K562 (cell line): ENCODE results near the gene GDF15. TPM values are rescaled to one million over a fixed set of nuclear protein-coding genes. Genes with fewer than 3 reads are reported as not detected.

Experiments used
- ATAC-seq: fragments of 200-7000 bp; cut with Tn5 transposase; 3 replicates; pipeline ENCODE4 v1.9.1; 2020; ENCODE audit warnings: moderate library complexity
- BruUV-seq: library from RNA; stranded (reverse); fragments of 400-500 nt; replicated peaks from 2 replicates; lab custom pipeline; 2021; lab: Mats Ljungman, UMichigan
- CTCF ChIA-PET: fragments of 300-600 bp; formaldehyde crosslinking; extraction: SDS; loops from one replicate; lab custom pipeline; 2021; ENCODE audit warnings: low intra/inter-chr PET ratio; lab: Yijun Ruan, JAX
- POLR2A ChIA-PET: fragments of 300-600, 350-650 bp; sonication (Branson Sonifier 250); formaldehyde crosslinking; extraction: SDS; loops from one replicate; lab custom pipeline; 2021; ENCODE audit warnings: antibody characterized with exemption, inconsistent platforms; lab: Yijun Ruan, JAX
- DNase-seq, 4 experiments: peaks; one replicate each; pipeline versions ENCODE4 v3.0.0 to v3.0.0-alpha.2; 2011 to 2018; ENCODE audit warnings: low spot score in 3 of 4, mixed read lengths in 3 of 4; ENCODE audit errors: extremely low read depth in 1 of 4
- FAIRE-seq: peaks from 2 replicates; lab custom pipeline; 2011; peaks lifted over from hg19 to GRCh38; lab: Jason Lieb, UNC
- H2AFZ ChIP-seq: 2 replicates; pipeline ENCODE4 v1.6.0; 2011; ENCODE audit warnings: low read depth, low read length, control low read depth, inconsistent platforms
- H3K27ac ChIP-seq: fragments of 200-600 bp; 3 replicates; pipeline ENCODE4 v1.8.0; 2011; ENCODE audit warnings: low read depth, mild to moderate bottlenecking, control low read depth, inconsistent platforms, low read length, moderate library complexity, mixed read lengths; ENCODE audit errors: extremely low read depth
- H3K27me3 ChIP-seq, 2 experiments: fragments of 300-600 bp in 1 of 2; 2 replicates in 1 of 2; 3 replicates in 1 of 2; pipeline versions ENCODE4 v1.6.0 to v1.8.0; 2011; ENCODE audit warnings: inconsistent platforms in 2 of 2, low read length in 2 of 2, mild to moderate bottlenecking in 1 of 2, mixed read lengths in 1 of 2, moderate library complexity in 1 of 2; ENCODE audit not compliant: control insufficient read depth in 2 of 2, insufficient read depth in 2 of 2
- H3K36me3 ChIP-seq: fragments of 300-600 bp; 3 replicates; pipeline ENCODE4 v1.8.0; 2011; ENCODE audit warnings: mild to moderate bottlenecking, low read length, inconsistent platforms; ENCODE audit not compliant: control insufficient read depth, insufficient read depth
- H3K4me1 ChIP-seq, 2 experiments: fragments of 200-600 bp in 1 of 2; replicated peaks in 1 of 2; 2 replicates in 1 of 2; 3 replicates in 1 of 2; pipeline versions ENCODE4 v1.5.1 to v1.8.0; 2011; ENCODE audit warnings: inconsistent platforms in 2 of 2, low read length in 2 of 2, mild to moderate bottlenecking in 1 of 2, mixed read lengths in 1 of 2, moderate library complexity in 1 of 2; ENCODE audit not compliant: control insufficient read depth in 2 of 2, insufficient read depth in 2 of 2
- H3K4me2 ChIP-seq: 2 replicates; pipeline ENCODE4 v1.6.1; 2011; ENCODE audit warnings: low read length, control low read depth, inconsistent platforms, mixed read lengths; ENCODE audit not compliant: insufficient read depth
- H3K4me3 ChIP-seq: fragments of 200-600 bp; sonication (generic), shearing (Covaris generic); 2 replicates; pipeline ENCODE4 v1.5.1; 2016; ENCODE audit warnings: control low read depth, inconsistent platforms
- H3K79me2 ChIP-seq: fragments of 200-600 bp; 3 replicates; pipeline ENCODE4 v1.8.0; 2011; ENCODE audit warnings: low read length, inconsistent platforms; ENCODE audit not compliant: control insufficient read depth, insufficient read depth
- H3K9ac ChIP-seq, 2 experiments: 2 replicates each; pipeline versions ENCODE4 v1.6.0 to v1.6.1; 2011; ENCODE audit warnings: low read depth in 2 of 2, low read length in 2 of 2, control low read depth in 1 of 2, inconsistent platforms in 1 of 2, mild to moderate bottlenecking in 1 of 2, mixed read lengths in 1 of 2; ENCODE audit not compliant: insufficient read depth in 1 of 2
- H3K9me1 ChIP-seq: one replicate; pipeline ENCODE4 v1.6.0; 2011; ENCODE audit warnings: inconsistent platforms, mild to moderate bottlenecking, low read length, moderate library complexity; ENCODE audit not compliant: control insufficient read depth, insufficient read depth
- H3K9me3 ChIP-seq: replicated peaks from 2 replicates; pipeline ENCODE4 v1.5.1; 2011; ENCODE audit warnings: low read depth, low read length, inconsistent platforms; ENCODE audit not compliant: control insufficient read depth, insufficient read depth
- H4K20me1 ChIP-seq: replicated peaks from 2 replicates; pipeline ENCODE4 v1.6.1; 2011; ENCODE audit warnings: low read length, inconsistent platforms, mixed read lengths; ENCODE audit not compliant: control insufficient read depth, insufficient read depth
- NRF1 ChIP-seq, 2 experiments: fragments of 450-650 bp; IDR thresholded peaks in 1 of 2; conservative IDR thresholded peaks in 1 of 2; 2 replicates each; pipeline ENCODE4 v1.6.1; 2014; ENCODE audit warnings: mild to moderate bottlenecking in 2 of 2
- ZNF512 ChIP-seq: IDR thresholded peaks from 2 replicates; pipeline ENCODE4 v1.6.1; 2016; ENCODE audit warnings: missing genetic modification characterization, missing compliant biosample characterization
- WGBS: fragments of 100-300 bp; shearing (Covaris generic); methylation state at CpG from one replicate; pipeline ENCODE4 v1.1.6; 2016; ENCODE audit warnings: low coverage, mixed read lengths; ENCODE audit not compliant: insufficient coverage; ENCODE audit errors: missing lambda C conversion rate; 5-methylcytosine and 5-hydroxymethylcytosine counted together
- in situ Hi-C: fragments of 300-500 bp; cut with MboI; formaldehyde crosslinking; loops from 4 replicates; pipeline ENCODE4 v1.15.0; 2018; ENCODE audit warnings: inconsistent platforms, mixed read lengths
- intact Hi-C: fragments of 100-400 bp; cut with micrococcal nuclease; formaldehyde crosslinking; loops from 2 replicates; pipeline ENCODE4 v1.14.2; 2022
- polyA plus RNA-seq, 8 experiments: library from polyadenylated mRNA; depleted of rRNA in 4 of 8; stranded (reverse) in 5 of 8; unstranded in 3 of 8; fragments of >200 nt; fragmentation: Nextera tagmentation in 2 of 8; fragmentation: Illumina TruSeq in 1 of 8; extraction: Ambion mirVana in 2 of 8; extraction: Trizol in 1 of 8; gene quantifications; 2 replicates each; pipeline versions ENCODE4 v1.2.1 to v1.2.3, GENCODE V29; 2011 to 2014; ENCODE audit warnings: inconsistent platforms in 1 of 8, missing spikeins in 1 of 8
- total RNA-seq, 7 experiments: library from RNA; depleted of rRNA in 6 of 7; stranded (reverse); fragments of >200 nt in 6 of 7; fragmentation: Illumina TruSeq in 2 of 7; extraction: Trizol in 2 of 7; gene quantifications; 2 replicates each; pipeline versions ENCODE4 v1.2.1 to v1.2.3, GENCODE V29; 2011 to 2021; ENCODE audit warnings: low replicate concordance in 1 of 7

The GDF15 gene
- total and polyA plus RNA-seq, 9 of the 15 experiments (the other 6 are each of a cell fraction or from before 2014, with no cell fraction given), result 2.3 to 82.4 (median 12.5) TPM

- Histone ChIP-seq H3K9me1 (no peaks in the 10 kb centered on the region), H3K9me3 (no peaks in the 10 kb centered on the region), H3K4me2 (no peak overlapping the region), H3K36me3 (peaks cover 14% of the 10 kb centered on the region; the same call in 2 of the 3 replicates), H3K4me3 (no peak overlapping the region), H4K20me1 (peaks cover 9% of the 10 kb centered on the region), H2AFZ (no peak overlapping the region), H3K27ac (no peak overlapping the region), H3K27me3 (no peaks in the 10 kb centered on the region), H3K4me1 (peaks cover 12 to 29% of the 10 kb centered on the region in 2 experiments), H3K79me2 (peaks cover 4% of the 10 kb centered on the region), H3K9ac (peak overlapping the region in 1 of 2 experiments; percentile 39; a peak in 1 of 4 replicates)
- CTCF ChIA-PET, result no interaction called here
- intact Hi-C loops (no loop called here), in situ Hi-C loops (no loop called here)
- ATAC-seq, result no peak
- WGBS, result 82% methylated on average over 7 of the region's 7 CpGs
- no peak for DNase-seq
- no peak for FAIRE-seq
- no TSS peak for BruUV-seq
- POLR2A ChIA-PET, result interaction anchor here (0.6 to 1.5 kb wide), 3 partner anchors 14 to 116 kb away, joined by 3 to 4 read pairs (median 3); no protein-coding TSS in a partner anchor
- TF ChIP-seq NRF1 (conservative IDR thresholded peaks at IDR 0.05 in 1 of 2, IDR thresholded peaks at IDR 0.05 in 1 of 2) (no peak), ZNF512 (tag) (no peak)
Measured at GRCh38 chr19:18393836-18394235, 7.9 kb downstream of the GDF15 start.
